IMR-90 (cell line): Measurements from ENCODE around the gene SQSTM1. TPM values are rescaled to one million over a fixed set of nuclear protein-coding genes. Genes with fewer than 3 reads are reported as not detected.
A peak's percentile ranks its signal among the peaks of the same experiment; 100 is the strongest.

Experiments used
- ATAC-seq: fragments of 200-7000 bp; cut with Tn5 transposase; 2 replicates; pipeline ENCODE4 v1.9.1; 2020; ENCODE audit warnings: low read depth, mild to moderate bottlenecking, moderate library complexity
- BruUV-seq: library from RNA; stranded (reverse); fragments of 400-500 nt; replicated peaks from 2 replicates; lab custom pipeline; 2021; lab: Mats Ljungman, UMichigan
- CTCF ChIA-PET: fragments of 300-600 bp; formaldehyde crosslinking; extraction: SDS; loops from one replicate; lab custom pipeline; 2021; ENCODE audit warnings: antibody characterized with exemption; lab: Yijun Ruan, JAX
- POLR2A ChIA-PET: fragments of 300-600 bp; sonication (Branson Sonifier 250); formaldehyde crosslinking; loops from one replicate; lab custom pipeline; 2022; ENCODE audit warnings: antibody characterized with exemption; ENCODE audit not compliant: unreplicated experiment; lab: Charles Lee
- DNase-seq: peaks from one replicate; pipeline ENCODE4 v3.0.0; 2013
- H2AFZ ChIP-seq: replicated peaks from 2 replicates; pipeline ENCODE3; 2013; ENCODE audit warnings: low read length, mild to moderate bottlenecking; ENCODE audit not compliant: poor library complexity
- H2AK5ac ChIP-seq: 2 replicates; pipeline ENCODE4 v1.6.1; 2013; ENCODE audit warnings: low read depth, low read length, inconsistent platforms
- H2AK9ac ChIP-seq: replicated peaks from 2 replicates; pipeline ENCODE3; 2013; ENCODE audit warnings: mild to moderate bottlenecking, low read depth, low read length, moderate library complexity; ENCODE audit not compliant: poor library complexity
- H2BK120ac ChIP-seq: 2 replicates; pipeline ENCODE4 v1.6.1; 2013; ENCODE audit warnings: low read depth, low read length, inconsistent platforms
- H2BK15ac ChIP-seq: 3 replicates; pipeline ENCODE4 v1.6.1; 2013; ENCODE audit warnings: low read depth, low read length, inconsistent platforms
- H2BK20ac ChIP-seq: 2 replicates; pipeline ENCODE4 v1.6.1; 2013; ENCODE audit warnings: low read depth, mild to moderate bottlenecking, inconsistent platforms, low read length, moderate library complexity
- H2BK5ac ChIP-seq: 2 replicates; pipeline ENCODE4 v1.6.1; 2013; ENCODE audit warnings: mild to moderate bottlenecking, low read depth, low read length, inconsistent platforms; ENCODE audit not compliant: poor library complexity, severe bottlenecking
- H3K14ac ChIP-seq: replicated peaks from 2 replicates; pipeline ENCODE4 v1.6.1; 2013; ENCODE audit warnings: low read depth, low read length, inconsistent platforms
- H3K18ac ChIP-seq: 2 replicates; pipeline ENCODE4 v1.6.1; 2013; ENCODE audit warnings: low read depth, low read length, control low read depth
- H3K23ac ChIP-seq: 2 replicates; pipeline ENCODE4 v1.6.1; 2013; ENCODE audit warnings: low read depth, low read length, inconsistent platforms
- H3K27ac ChIP-seq: 2 replicates; pipeline ENCODE4 v1.5.1; 2013; ENCODE audit warnings: mild to moderate bottlenecking, control low read depth, low read length; ENCODE audit not compliant: insufficient read depth
- H3K27me3 ChIP-seq: 2 replicates; pipeline ENCODE4 v1.6.1; 2013; ENCODE audit warnings: low read length; ENCODE audit not compliant: control insufficient read depth, insufficient read depth
- H3K36me3 ChIP-seq: 2 replicates; pipeline ENCODE4 v1.6.1; 2013; ENCODE audit warnings: low read length, mixed read lengths; ENCODE audit not compliant: control insufficient read depth, insufficient read depth
- H3K4ac ChIP-seq: 2 replicates; pipeline ENCODE4 v1.6.1; 2013; ENCODE audit warnings: low read depth, low read length, inconsistent platforms
- H3K4me1 ChIP-seq: 2 replicates; pipeline ENCODE4 v1.6.1; 2013; ENCODE audit warnings: low read length, mixed read lengths; ENCODE audit not compliant: control insufficient read depth, insufficient read depth
- H3K4me2 ChIP-seq: 2 replicates; pipeline ENCODE4 v1.6.1; 2013; ENCODE audit warnings: low read depth, mild to moderate bottlenecking, control low read depth, low read length, moderate library complexity
- H3K4me3 ChIP-seq: 2 replicates; pipeline ENCODE4 v1.5.1; 2013; ENCODE audit warnings: low read depth, mild to moderate bottlenecking, control low read depth, low read length, moderate library complexity; ENCODE audit not compliant: insufficient read depth
- H3K56ac ChIP-seq: 2 replicates; pipeline ENCODE4 v1.6.1; 2013; ENCODE audit warnings: low read length, inconsistent platforms; ENCODE audit not compliant: insufficient read depth; ENCODE audit errors: extremely low read depth
- H3K79me1 ChIP-seq, 2 experiments: 2 replicates each; pipeline ENCODE4 v1.6.1; 2013; ENCODE audit warnings: low read length in 2 of 2, inconsistent platforms in 1 of 2, low read depth in 1 of 2
- H3K9ac ChIP-seq: 2 replicates; pipeline ENCODE4 v1.6.1; 2013; ENCODE audit warnings: low read depth, low read length, control low read depth
- H3K9me1 ChIP-seq: 2 replicates; pipeline ENCODE4 v1.6.1; 2013; ENCODE audit warnings: low read length, inconsistent platforms; ENCODE audit not compliant: insufficient read depth
- H3K9me3 ChIP-seq: 2 replicates; pipeline ENCODE4 v1.6.1; 2013; ENCODE audit warnings: low read length; ENCODE audit not compliant: control insufficient read depth, insufficient read depth
- H4K20me1 ChIP-seq: 2 replicates; pipeline ENCODE4 v1.6.1; 2013; ENCODE audit warnings: low read length, inconsistent platforms; ENCODE audit not compliant: insufficient read depth
- H4K5ac ChIP-seq: 2 replicates; pipeline ENCODE4 v1.6.1; 2013; ENCODE audit warnings: mild to moderate bottlenecking, low read depth, low read length, control low read depth
- H4K8ac ChIP-seq, 2 experiments: 2 replicates each; pipeline ENCODE4 v1.6.1; 2013; ENCODE audit warnings: low read depth in 2 of 2, low read length in 2 of 2, control low read depth in 1 of 2, inconsistent platforms in 1 of 2
- H4K91ac ChIP-seq: 2 replicates; pipeline ENCODE4 v1.6.1; 2013; ENCODE audit warnings: low read depth, low read length, inconsistent platforms; ENCODE audit not compliant: insufficient read depth
- BHLHE40 ChIP-seq: fragments of 150-350 bp; IDR thresholded peaks from 2 replicates; pipeline ENCODE4 v1.6.1; 2016; ENCODE audit warnings: mild to moderate bottlenecking, low read depth, low read length
- CEBPB ChIP-seq: IDR thresholded peaks from 2 replicates; pipeline ENCODE4 v1.6.1; 2012; ENCODE audit warnings: low read depth, low read length, improper control_type of control experiment
- CHD1 ChIP-seq: IDR thresholded peaks from 2 replicates; pipeline ENCODE4 v1.6.1; 2012; ENCODE audit warnings: low read depth, low read length, improper control_type of control experiment
- CTCF ChIP-seq: conservative IDR thresholded peaks from 2 replicates; pipeline ENCODE4 v1.5.1; 2012; ENCODE audit warnings: mild to moderate bottlenecking, low read depth, low read length, improper control_type of control experiment
- FOS ChIP-seq: fragments of 150-350 bp; IDR thresholded peaks from 2 replicates; pipeline ENCODE4 v1.6.1; 2016; ENCODE audit warnings: low read depth, low read length
- MAFK ChIP-seq: IDR thresholded peaks from 2 replicates; pipeline ENCODE4 v1.6.1; 2012; ENCODE audit warnings: low read depth, low read length, improper control_type of control experiment
- MAZ ChIP-seq: IDR thresholded peaks from 2 replicates; pipeline ENCODE4 v1.6.1; 2012; ENCODE audit warnings: low read depth, mild to moderate bottlenecking, low read length, improper control_type of control experiment, moderate library complexity, borderline replicate concordance
- MXI1 ChIP-seq: IDR thresholded peaks from 2 replicates; pipeline ENCODE4 v1.6.1; 2012; ENCODE audit warnings: low read depth, mild to moderate bottlenecking, low read length, moderate library complexity, borderline replicate concordance
- NFE2L2 ChIP-seq: fragments of 150-350 bp; IDR thresholded peaks from 2 replicates; pipeline ENCODE4 v1.6.1; 2016; ENCODE audit warnings: low read depth, mild to moderate bottlenecking, low read length
- POLR2A ChIP-seq: IDR thresholded peaks from 2 replicates; pipeline ENCODE4 v1.6.1; 2012; ENCODE audit warnings: mild to moderate bottlenecking, low read depth, low read length
- RAD21 ChIP-seq: IDR thresholded peaks from 2 replicates; pipeline ENCODE4 v1.6.1; 2012; ENCODE audit warnings: low read length, improper control_type of control experiment
- RCOR1 ChIP-seq: IDR thresholded peaks from 2 replicates; pipeline ENCODE4 v1.6.1; 2012; ENCODE audit warnings: mild to moderate bottlenecking, low read length, improper control_type of control experiment; ENCODE audit not compliant: insufficient replicate concordance
- RFX5 ChIP-seq: IDR thresholded peaks from 2 replicates; pipeline ENCODE4 v1.8.0; 2012; ENCODE audit warnings: low read depth, mild to moderate bottlenecking, low read length, moderate library complexity
- SMC3 ChIP-seq: fragments of 150-350 bp; IDR thresholded peaks from 2 replicates; pipeline ENCODE4 v1.6.1; 2016; ENCODE audit warnings: low read depth, mild to moderate bottlenecking, antibody characterized with exemption, low read length, moderate library complexity
- WGBS, 2 experiments: methylation state at CpG; one replicate each; pipeline versions ENCODE4 v1.1.5 to v1.1.7; 2013; ENCODE audit warnings: missing lambda C conversion rate in 2 of 2; ENCODE audit not compliant: insufficient read length in 1 of 2; ENCODE audit errors: extremely low coverage in 2 of 2; 5-methylcytosine and 5-hydroxymethylcytosine counted together
- dilution Hi-C: fragments of 300-500 bp; cut with HindIII; formaldehyde crosslinking; loops from one replicate; pipeline ENCODE4 v1.14.3; 2018; ENCODE audit warnings: low sequenced_read_pairs; ENCODE audit not compliant: unreplicated experiment
- in situ Hi-C: fragments of 300-500 bp; cut with MboI; formaldehyde crosslinking; loops from 3 replicates; pipeline ENCODE4 v1.14.3; 2019; ENCODE audit warnings: low sequenced_read_pairs, inconsistent platforms, mixed read lengths
- intact Hi-C: fragments of 100-400 bp; cut with micrococcal nuclease; formaldehyde crosslinking; loops from 2 replicates; pipeline ENCODE4 v1.10.0; 2022
- polyA plus RNA-seq, 3 experiments: library from polyadenylated mRNA; depleted of rRNA; stranded (reverse); fragments of >200 nt; gene quantifications; 2 replicates each; pipeline ENCODE4 v1.2.3, GENCODE V29; 2012; ENCODE audit warnings: low replicate concordance in 1 of 3
- total RNA-seq: library from RNA; depleted of rRNA; stranded (reverse); fragments of >200 nt; gene quantifications from 2 replicates; pipeline ENCODE4 v1.2.3, GENCODE V29; 2012
- TF ChIP-seq, protein P1 (sequence below): fragments of 150-350 bp; IDR thresholded peaks from 2 replicates; pipeline ENCODE4 v1.6.1; 2016; ENCODE audit warnings: low read depth, mild to moderate bottlenecking, low read length, moderate library complexity, borderline replicate concordance

The SQSTM1 gene
- total and polyA plus RNA-seq, 2 of the 4 experiments (the other 2 are of a cell fraction): 152 to 184 TPM

- 100% methylated on average over 10 of the region's 22 CpGs; no CpG with 5 or more reads in 1 of the 2 experiments for WGBS, 2 experiments
- dilution Hi-C loops: no loop called here
- H2BK20ac ChIP-seq: no peak overlapping the region
- no peak overlapping the region for H4K8ac ChIP-seq
- ChIA-PET POLR2A (no interaction called here), CTCF (no interaction called here)
- H4K20me1 ChIP-seq: peaks cover 81% of the 10 kb centered on the region
- H3K4me3 ChIP-seq: no peak overlapping the region
- in situ Hi-C loops: no loop called here
- H3K4me1 ChIP-seq: peaks cover 31% of the 10 kb centered on the region
- H4K91ac ChIP-seq: no peak overlapping the region
- H2AFZ ChIP-seq: no peak overlapping the region
- peaks cover 24 to 78% of the 10 kb centered on the region in 2 experiments for H3K79me1 ChIP-seq
- no peak overlapping the region for H3K9ac ChIP-seq
- no peak overlapping the region for H3K4ac ChIP-seq
- H3K27ac ChIP-seq: no peak overlapping the region
- peak overlapping the region; percentile 24; the same call in 1 of the 2 replicates for H3K23ac ChIP-seq
- no peak overlapping the region for H2BK5ac ChIP-seq
- no peaks in the 10 kb centered on the region for H3K9me3 ChIP-seq
- peaks cover 62% of the 10 kb centered on the region for H3K36me3 ChIP-seq
- 0 out of 2 replicates have a peak overlapping the region, but pooled peaks have one; percentile 12 for H3K14ac ChIP-seq
- peak overlapping the region; percentile 40 for H2AK9ac ChIP-seq
- H3K56ac ChIP-seq: no peak overlapping the region
- no peak overlapping the region for H2BK15ac ChIP-seq
- H3K4me2 ChIP-seq: peak overlapping the region; percentile 1; the same call in 1 of the 2 replicates
- H3K18ac ChIP-seq: no peak overlapping the region
- DNase-seq (no peak), ATAC-seq (no peak)
- H3K9me1 ChIP-seq: peaks cover 34% of the 10 kb centered on the region
- H2AK5ac ChIP-seq: no peak overlapping the region
- no peak overlapping the region for H4K5ac ChIP-seq
- no peak overlapping the region for H2BK120ac ChIP-seq
- H3K27me3 ChIP-seq: no peaks in the 10 kb centered on the region
- no TSS peak for BruUV-seq
- intact Hi-C loops: loop anchor here (5.0 kb wide), 1 partner anchor 202 kb away; the partner anchor contains the start of gene HNRNPH1
- TF ChIP-seq BHLHE40: no peak
- TF ChIP-seq NFE2L2: no peak
- no peak for TF ChIP-seq MXI1
- TF ChIP-seq SMC3: no peak
- TF ChIP-seq POLR2A: no peak; the same call in 1 of the 2 replicates
- TF ChIP-seq FOS: no peak
- TF ChIP-seq, protein P1, sequence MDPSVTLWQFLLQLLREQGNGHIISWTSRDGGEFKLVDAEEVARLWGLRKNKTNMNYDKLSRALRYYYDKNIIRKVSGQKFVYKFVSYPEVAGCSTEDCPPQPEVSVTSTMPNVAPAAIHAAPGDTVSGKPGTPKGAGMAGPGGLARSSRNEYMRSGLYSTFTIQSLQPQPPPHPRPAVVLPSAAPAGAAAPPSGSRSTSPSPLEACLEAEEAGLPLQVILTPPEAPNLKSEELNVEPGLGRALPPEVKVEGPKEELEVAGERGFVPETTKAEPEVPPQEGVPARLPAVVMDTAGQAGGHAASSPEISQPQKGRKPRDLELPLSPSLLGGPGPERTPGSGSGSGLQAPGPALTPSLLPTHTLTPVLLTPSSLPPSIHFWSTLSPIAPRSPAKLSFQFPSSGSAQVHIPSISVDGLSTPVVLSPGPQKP: no peak
- no peak for TF ChIP-seq MAFK
- no peak for TF ChIP-seq CHD1
- TF ChIP-seq CEBPB: no peak
- TF ChIP-seq RAD21: no peak
- TF ChIP-seq MAZ: no peak
- no peak for TF ChIP-seq RCOR1
- no peak for TF ChIP-seq CTCF
- no peak for TF ChIP-seq RFX5
Observed at GRCh38 chr5:179823937-179824744, 3.4 kb downstream of the SQSTM1 start.
